ENCODE measurements around the gene PLPP7. TPM values are rescaled to one million over a fixed set of nuclear protein-coding genes. Genes with fewer than 3 reads are reported as not detected.

Gene PLPP7
- polyA plus RNA-seq, 1 of the 3 experiments (the other 2 are of a cell fraction) = 8.6 TPM

DNA sequence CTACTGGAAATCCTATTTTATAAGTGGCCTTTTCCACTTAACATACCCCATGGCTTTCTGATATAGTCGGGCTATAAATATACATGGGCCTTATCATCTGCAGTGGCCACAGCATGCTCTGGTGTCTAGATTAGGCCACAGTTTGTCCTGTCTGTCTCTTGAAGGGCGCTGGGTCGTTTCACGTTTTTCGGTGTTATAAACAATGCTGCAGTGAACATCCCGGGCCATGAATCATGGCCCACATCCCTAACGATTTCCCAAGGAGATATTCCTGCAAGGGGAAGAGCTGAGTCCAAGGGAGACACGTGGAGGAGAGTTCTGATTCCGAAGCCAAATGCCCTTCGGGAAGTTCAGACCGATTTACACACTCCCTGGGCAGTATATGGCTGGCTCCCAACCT lies 8.4 kb downstream of the PLPP7 start (continued):
- TF ChIP-seq, protein P1, sequence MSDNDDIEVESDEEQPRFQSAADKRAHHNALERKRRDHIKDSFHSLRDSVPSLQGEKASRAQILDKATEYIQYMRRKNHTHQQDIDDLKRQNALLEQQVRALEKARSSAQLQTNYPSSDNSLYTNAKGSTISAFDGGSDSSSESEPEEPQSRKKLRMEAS (IDR thresholded peaks at IDR 0.05; ENCODE audit: low read depth) = no peak
- TF ChIP-seq RAD21 (IDR thresholded peaks at IDR 0.05; ENCODE audit: low read length) = no peak
- no peak for TF ChIP-seq GATA2 (CRISPR knock-in tag; IDR thresholded peaks at IDR 0.05)
- no peak for TF ChIP-seq FOXM1 (IDR thresholded peaks at IDR 0.05; ENCODE audit: low read depth)
- TF ChIP-seq NRF1 (IDR thresholded peaks at IDR 0.05; ENCODE audit: low read depth, low read length) = no peak
- TF ChIP-seq GABPA (IDR thresholded peaks at IDR 0.05; ENCODE audit: low read depth) = no peak
- no peak for TF ChIP-seq ELF1 (IDR thresholded peaks at IDR 0.05)
- TF ChIP-seq, protein P2, sequence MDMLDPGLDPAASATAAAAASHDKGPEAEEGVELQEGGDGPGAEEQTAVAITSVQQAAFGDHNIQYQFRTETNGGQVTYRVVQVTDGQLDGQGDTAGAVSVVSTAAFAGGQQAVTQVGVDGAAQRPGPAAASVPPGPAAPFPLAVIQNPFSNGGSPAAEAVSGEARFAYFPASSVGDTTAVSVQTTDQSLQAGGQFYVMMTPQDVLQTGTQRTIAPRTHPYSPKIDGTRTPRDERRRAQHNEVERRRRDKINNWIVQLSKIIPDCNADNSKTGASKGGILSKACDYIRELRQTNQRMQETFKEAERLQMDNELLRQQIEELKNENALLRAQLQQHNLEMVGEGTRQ (IDR thresholded peaks at IDR 0.05; ENCODE audit: borderline replicate concordance, low read depth, low read length) = no peak
- no peak for TF ChIP-seq RXRA (IDR thresholded peaks at IDR 0.05; ENCODE audit: borderline replicate concordance, low read depth)
- no peak for TF ChIP-seq EZH2phosphoT487 (IDR thresholded peaks at IDR 0.05; ENCODE audit: borderline replicate concordance, low read depth)

DNA sequence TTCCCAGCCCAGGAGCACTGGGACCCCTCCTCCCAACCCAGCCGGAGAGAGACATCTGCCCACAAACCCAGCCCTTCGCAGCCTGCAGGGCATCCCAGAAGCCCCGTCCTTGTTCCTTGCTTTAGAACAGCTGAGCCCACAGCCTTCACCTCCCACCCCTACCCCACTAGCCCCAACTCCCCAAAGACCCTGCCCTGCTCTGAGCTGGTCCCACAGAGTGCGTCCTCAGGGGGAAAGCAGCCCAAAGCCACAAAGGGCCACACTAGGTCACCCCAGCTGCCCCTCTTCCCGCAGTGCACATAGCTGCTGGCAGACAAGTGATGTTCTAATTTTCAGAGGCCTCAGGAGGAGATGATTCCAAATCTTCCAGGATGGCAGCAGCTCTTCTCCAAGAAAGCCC lies 8.8 kb downstream of the PLPP7 start:
- CTCF ChIA-PET = interaction anchor here (1.2 to 1.3 kb wide), 2 partner anchors 37 to 38 kb away, joined by 3 to 4 read pairs; no protein-coding TSS in a partner anchor
- Histone ChIP-seq H3K4me1 (ENCODE audit: control insufficient read depth in 1 of 2, insufficient read depth in 2 of 2, low read depth in 1 of 2, low read length in 1 of 2) (peaks cover 0 to 4% of the 10 kb centered on the region in 2 experiments; a peak in 1 of 4 replicates), H3K27me3 (ENCODE audit: insufficient read depth) (no peaks in the 10 kb centered on the region), H3K4me3 (ENCODE audit: low read depth in 2 of 2, low read length in 1 of 2) (no peak overlapping the region), H3K9me2 (no peaks in the 10 kb centered on the region), H2AFZ (ENCODE audit: low read depth) (no peak overlapping the region), H3K36me3 (replicated peaks in 1 of 2; ENCODE audit: control insufficient read depth in 1 of 2, insufficient read depth in 2 of 2, low read length in 1 of 2) (peaks cover 0 to 4% of the 10 kb centered on the region in 2 experiments), H3K4me2 (no peak overlapping the region), H3F3A (replicated peaks; ENCODE audit: insufficient read depth) (no peaks in the 10 kb centered on the region), H3K9me3 (no peaks in the 10 kb centered on the region), H3K79me2 (ENCODE audit: insufficient read depth) (no peaks in the 10 kb centered on the region), H3K27ac (ENCODE audit: low read depth in 2 of 2, low read length in 1 of 2) (no peak overlapping the region), H4K20me1 (ENCODE audit: insufficient read depth) (no peaks in the 10 kb centered on the region), H3K9ac (no peak overlapping the region)
- TF ChIP-seq, protein P1 (IDR thresholded peaks at IDR 0.05; ENCODE audit: low read depth) = no peak
- TF ChIP-seq, protein P3, sequence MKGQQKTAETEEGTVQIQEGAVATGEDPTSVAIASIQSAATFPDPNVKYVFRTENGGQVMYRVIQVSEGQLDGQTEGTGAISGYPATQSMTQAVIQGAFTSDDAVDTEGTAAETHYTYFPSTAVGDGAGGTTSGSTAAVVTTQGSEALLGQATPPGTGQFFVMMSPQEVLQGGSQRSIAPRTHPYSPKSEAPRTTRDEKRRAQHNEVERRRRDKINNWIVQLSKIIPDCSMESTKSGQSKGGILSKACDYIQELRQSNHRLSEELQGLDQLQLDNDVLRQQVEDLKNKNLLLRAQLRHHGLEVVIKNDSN (IDR thresholded peaks at IDR 0.05; ENCODE audit: borderline replicate concordance, low read depth) = no peak
- TF ChIP-seq MXI1 (IDR thresholded peaks at IDR 0.05; ENCODE audit: low read depth, low read length) (no peak), SMC3 (IDR thresholded peaks at IDR 0.05; ENCODE audit: low read depth, low read length) (no peak), CHD2 (IDR thresholded peaks at IDR 0.05; ENCODE audit: low read length, partially characterized antibody) (no peak), FOXM1 (IDR thresholded peaks at IDR 0.05; ENCODE audit: low read depth) (no peak), GABPA (IDR thresholded peaks at IDR 0.05; ENCODE audit: low read depth) (no peak), TCF12 (IDR thresholded peaks at IDR 0.05) (no peak)
- TF ChIP-seq, protein P4, sequence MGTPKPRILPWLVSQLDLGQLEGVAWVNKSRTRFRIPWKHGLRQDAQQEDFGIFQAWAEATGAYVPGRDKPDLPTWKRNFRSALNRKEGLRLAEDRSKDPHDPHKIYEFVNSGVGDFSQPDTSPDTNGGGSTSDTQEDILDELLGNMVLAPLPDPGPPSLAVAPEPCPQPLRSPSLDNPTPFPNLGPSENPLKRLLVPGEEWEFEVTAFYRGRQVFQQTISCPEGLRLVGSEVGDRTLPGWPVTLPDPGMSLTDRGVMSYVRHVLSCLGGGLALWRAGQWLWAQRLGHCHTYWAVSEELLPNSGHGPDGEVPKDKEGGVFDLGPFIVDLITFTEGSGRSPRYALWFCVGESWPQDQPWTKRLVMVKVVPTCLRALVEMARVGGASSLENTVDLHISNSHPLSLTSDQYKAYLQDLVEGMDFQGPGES (IDR thresholded peaks at IDR 0.05; ENCODE audit: low read depth, low read length) = no peak
- WGBS (ENCODE audit: low lambda C conversion rate) = 82% methylated on average over 5 of the region's 5 CpGs
- POLR2A ChIA-PET = no interaction called here
- DNase-seq = no peak

Measured in SK-N-SH (cell line).